Hepatocyte (in vitro differentiated cells): ENCODE results near the gene SBF2. TPM values are rescaled to one million over a fixed set of nuclear protein-coding genes. Genes with fewer than 3 reads are reported as not detected.

Source experiments
- DNase-seq: peaks from one replicate; pipeline ENCODE4 v3.0.0-alpha.2; 2016; ENCODE audit warnings: low spot score
- H2AFZ ChIP-seq: fragments of 200-600 bp; sonication (generic); 2 replicates; pipeline ENCODE4 v1.6.0; 2016; ENCODE audit warnings: antibody characterized with exemption, mild to moderate bottlenecking
- H3K27ac ChIP-seq: fragments of 200-600 bp; sonication (generic); 2 replicates; pipeline ENCODE4 v1.5.1; 2016; ENCODE audit warnings: mild to moderate bottlenecking
- H3K27me3 ChIP-seq: fragments of 200-600 bp; sonication (generic); 2 replicates; pipeline ENCODE4 v1.6.1; 2016
- H3K36me3 ChIP-seq: fragments of 200-600 bp; sonication (generic); replicated peaks from 2 replicates; pipeline ENCODE4 v1.5.1; 2016; ENCODE audit warnings: low read depth; ENCODE audit not compliant: insufficient read depth
- H3K4me1 ChIP-seq: fragments of 200-600 bp; sonication (generic); 2 replicates; pipeline ENCODE4 v1.5.1; 2016; ENCODE audit warnings: mild to moderate bottlenecking, moderate library complexity; ENCODE audit not compliant: insufficient read depth
- H3K4me2 ChIP-seq: fragments of 200-600 bp; sonication (generic); 2 replicates; pipeline ENCODE4 v1.6.0; 2016
- H3K4me3 ChIP-seq: fragments of 200-600 bp; sonication (generic); 2 replicates; pipeline ENCODE4 v1.5.1; 2016; ENCODE audit warnings: mild to moderate bottlenecking
- H3K79me2 ChIP-seq: fragments of 200-600 bp; sonication (generic); 2 replicates; pipeline ENCODE4 v1.6.0; 2017; ENCODE audit warnings: mild to moderate bottlenecking
- H3K9me2 ChIP-seq: fragments of 200-600 bp; sonication (generic); replicated peaks from 2 replicates; pipeline ENCODE4 v1.6.0; 2017; ENCODE audit warnings: mild to moderate bottlenecking; ENCODE audit not compliant: insufficient read depth
- H3K9me3 ChIP-seq: fragments of 200-600 bp; sonication (generic); 2 replicates; pipeline ENCODE4 v1.5.1; 2016; ENCODE audit warnings: low read depth, mild to moderate bottlenecking
- H4K20me1 ChIP-seq: fragments of 200-600 bp; sonication (generic); 2 replicates; pipeline ENCODE4 v1.6.0; 2016; ENCODE audit warnings: mild to moderate bottlenecking; ENCODE audit not compliant: insufficient read depth, poor library complexity, severe bottlenecking
- CTCF ChIP-seq: fragments of 200-600 bp; sonication (generic); IDR thresholded peaks from 2 replicates; pipeline ENCODE4 v1.5.1; 2016; ENCODE audit warnings: antibody characterized with exemption, mild to moderate bottlenecking; ENCODE audit not compliant: poor library complexity
- EZH2 ChIP-seq: fragments of 200-600 bp; sonication (generic); IDR thresholded peaks from 2 replicates; pipeline ENCODE4 v1.6.1; 2016; ENCODE audit warnings: antibody characterized with exemption, mild to moderate bottlenecking, borderline replicate concordance
- EZH2phosphoT487 ChIP-seq: fragments of 200-600 bp; sonication (generic); IDR thresholded peaks from one replicate; pipeline ENCODE4 v1.6.1; 2018; ENCODE audit warnings: antibody characterized with exemption, mild to moderate bottlenecking, low read depth, moderate library complexity; ENCODE audit not compliant: unreplicated experiment, severe bottlenecking
- WGBS: methylation state at CpG from one replicate; pipeline ENCODE4 v1.1.6; 2016; ENCODE audit warnings: low lambda C conversion rate; ENCODE audit errors: missing lambda C conversion rate; 5-methylcytosine and 5-hydroxymethylcytosine counted together
- polyA plus RNA-seq: library from polyadenylated mRNA; unstranded; fragments of >200 nt; fragmentation: Nextera tagmentation; extraction: Ambion mirVana; gene quantifications from 2 replicates; pipeline ENCODE4 v1.2.1, GENCODE V29; 2016
- total RNA-seq: library from RNA; depleted of rRNA; stranded (reverse); fragments of >200 nt; gene quantifications from 2 replicates; pipeline ENCODE4 v1.2.3, GENCODE V29; 2014

Gene SBF2
- total and polyA plus RNA-seq, 2 experiments from 2014 or later: 25.7 to 83.2 TPM

GRCh38 chr11:9804419-9804902 is 489.6 kb downstream of the SBF2 start:
- H2AFZ ChIP-seq: no peak overlapping the region
- no peaks in the 10 kb centered on the region for H3K27me3 ChIP-seq
- H4K20me1 ChIP-seq: no peaks in the 10 kb centered on the region
- TF ChIP-seq CTCF (no peak), EZH2phosphoT487 (no peak), EZH2 (no peak)
- no peaks in the 10 kb centered on the region for H3K9me2 ChIP-seq
- H3K79me2 ChIP-seq: no peaks in the 10 kb centered on the region
- no peak overlapping the region for H3K4me2 ChIP-seq
- H3K27ac ChIP-seq: peak overlapping the region; percentile 48
- 76% methylated on average over 2 of the region's 2 CpGs for WGBS
- H3K36me3 ChIP-seq: no peaks in the 10 kb centered on the region
- H3K4me3 ChIP-seq: no peak overlapping the region
- DNase-seq: no peak
- H3K9me3 ChIP-seq: no peaks in the 10 kb centered on the region
- H3K4me1 ChIP-seq: peaks cover 29% of the 10 kb centered on the region

DNA sequence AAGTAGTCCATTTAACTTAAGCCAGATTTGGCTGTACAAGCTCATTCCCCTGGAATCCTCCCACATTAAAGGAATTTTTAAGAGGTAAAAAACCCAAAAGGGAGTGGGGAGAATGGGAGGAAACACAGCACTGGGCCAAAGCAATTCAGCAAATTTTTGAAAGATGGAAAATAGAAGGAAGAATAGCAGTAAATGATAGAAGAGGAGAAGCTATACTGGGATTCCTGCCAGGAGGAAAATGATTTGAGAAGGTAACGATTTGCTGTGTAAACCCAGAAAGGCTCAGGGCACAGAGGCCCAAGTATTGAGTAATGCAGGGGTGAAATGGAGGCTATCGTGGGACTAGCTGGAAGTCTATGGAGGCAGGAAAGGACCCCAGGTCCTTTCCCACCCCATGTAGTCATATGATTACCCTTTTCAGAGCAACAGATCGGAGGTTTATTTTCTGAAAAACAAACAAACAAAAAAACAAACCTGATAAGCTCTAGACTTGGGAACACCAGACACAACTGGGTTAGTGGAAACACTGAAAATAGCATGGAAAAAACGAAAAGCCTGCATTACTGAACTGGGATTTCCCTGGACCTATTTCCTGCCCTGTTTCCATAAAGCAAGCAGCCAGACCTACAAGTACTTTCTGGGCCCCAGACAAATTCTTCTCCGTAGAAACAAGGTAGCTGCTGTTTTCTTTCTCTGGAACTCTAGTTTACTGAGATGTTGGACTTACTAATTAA is 490.2 kb downstream of the SBF2 start:
- H3K36me3 ChIP-seq: no peaks in the 10 kb centered on the region
- H3K79me2 ChIP-seq: no peaks in the 10 kb centered on the region
- H2AFZ ChIP-seq: no peak overlapping the region
- H3K9me3 ChIP-seq: no peaks in the 10 kb centered on the region
- H3K27me3 ChIP-seq: no peaks in the 10 kb centered on the region
- H3K4me1 ChIP-seq: peaks cover 29% of the 10 kb centered on the region
- peak; percentile 20 for DNase-seq
- H3K27ac ChIP-seq: peak overlapping the region; percentile 48
- no peaks in the 10 kb centered on the region for H3K9me2 ChIP-seq
- H3K4me2 ChIP-seq: no peak overlapping the region
- TF ChIP-seq EZH2 (no peak), EZH2phosphoT487 (no peak), CTCF (no peak)
- no peaks in the 10 kb centered on the region for H4K20me1 ChIP-seq
- 64% methylated on average over 5 of the region's 5 CpGs for WGBS
- no peak overlapping the region for H3K4me3 ChIP-seq

DNA sequence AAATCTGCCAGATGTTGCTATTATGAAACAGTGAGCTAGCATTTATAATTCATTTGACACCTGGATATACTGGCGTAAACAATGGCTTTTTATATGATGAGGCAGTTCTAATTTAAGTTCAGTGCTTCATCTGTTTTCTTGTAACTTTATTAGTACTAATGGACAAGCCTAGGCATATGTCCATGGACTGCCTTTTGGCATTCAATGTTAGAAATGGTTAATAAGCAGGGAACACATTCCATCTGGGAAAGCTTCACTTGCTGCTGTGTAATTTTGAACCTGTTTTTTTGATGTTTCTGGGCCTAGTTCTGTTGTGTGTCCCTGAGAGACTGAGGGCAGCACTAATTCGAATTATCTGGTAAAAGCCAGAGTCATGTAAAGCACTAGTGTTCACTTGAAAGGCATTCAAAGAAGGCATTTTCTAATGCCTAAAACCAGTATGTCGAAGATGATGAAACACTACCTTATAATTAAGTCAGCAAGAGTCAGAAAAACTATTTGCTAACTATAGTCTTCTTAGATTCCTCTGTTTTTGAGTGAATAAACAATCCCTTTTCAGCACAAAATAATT is 491.6 kb downstream of the SBF2 start:
- Histone ChIP-seq H3K36me3 (no peaks in the 10 kb centered on the region), H3K4me1 (peaks cover 29% of the 10 kb centered on the region), H3K9me3 (no peaks in the 10 kb centered on the region), H3K9me2 (no peaks in the 10 kb centered on the region), H4K20me1 (no peaks in the 10 kb centered on the region), H3K27me3 (no peaks in the 10 kb centered on the region), H3K4me2 (no peak overlapping the region), H3K4me3 (no peak overlapping the region), H2AFZ (no peak overlapping the region), H3K79me2 (no peaks in the 10 kb centered on the region), H3K27ac (peak overlapping the region; percentile 48)
- peak; percentile 15 for DNase-seq
- TF ChIP-seq EZH2phosphoT487 (no peak), EZH2 (no peak), CTCF (no peak)
- 53% methylated on average over 3 of the region's 3 CpGs for WGBS
